Kidney (tissue), 14 donors: ENCODE data around the gene LHPP. TPM values are rescaled to one million over a fixed set of nuclear protein-coding genes. Genes with fewer than 3 reads are reported as not detected.
A peak's percentile ranks its signal among the peaks of the same experiment; 100 is the strongest.

Source experiments
- DNase-seq, 5 donors: peaks; one replicate each; pipeline ENCODE4 v3.0.0-alpha.2; 2013 to 2020
- FAIRE-seq: peaks from 2 replicates; lab custom pipeline; 2012; peaks lifted over from hg19 to GRCh38; lab: Jason Lieb, UNC
- H3K27ac ChIP-seq, 2 donors: one replicate each; pipeline ENCODE4 v1.7.0; 2013; ENCODE audit warnings: low read depth in 2 of 2, low read length in 2 of 2, inconsistent platforms in 1 of 2
- H3K27me3 ChIP-seq: one replicate; pipeline ENCODE4 v1.7.1; 2013; ENCODE audit warnings: low read length, inconsistent platforms; ENCODE audit not compliant: control insufficient read depth, insufficient read depth
- H3K36me3 ChIP-seq, 3 donors: one replicate each; pipeline versions ENCODE4 v1.7.0 to v1.7.1; 2013; ENCODE audit warnings: low read length in 3 of 3, control low read depth in 1 of 3, inconsistent platforms in 1 of 3; ENCODE audit not compliant: insufficient read depth in 3 of 3, control insufficient read depth in 2 of 3
- H3K4me1 ChIP-seq, 3 donors: one replicate each; pipeline versions ENCODE4 v1.7.0 to v1.7.1; 2013; ENCODE audit warnings: low read length in 3 of 3, inconsistent platforms in 1 of 3, low read depth in 1 of 3; ENCODE audit not compliant: control insufficient read depth in 2 of 3, insufficient read depth in 2 of 3
- H3K4me3 ChIP-seq, 3 donors: one replicate each; pipeline versions ENCODE4 v1.7.0 to v1.8.1; 2013; ENCODE audit warnings: low read length in 3 of 3, control low read depth in 1 of 3, inconsistent platforms in 1 of 3
- H3K9ac ChIP-seq, 3 donors: one replicate each; pipeline versions ENCODE4 v1.7.0 to v1.7.1; 2013; ENCODE audit warnings: low read length in 3 of 3, control low read depth in 1 of 3, inconsistent platforms in 1 of 3
- H3K9me3 ChIP-seq, 3 donors: one replicate each; pipeline versions ENCODE4 v1.7.0 to v1.7.1; 2013; ENCODE audit warnings: low read length in 3 of 3, control low read depth in 1 of 3, inconsistent platforms in 1 of 3; ENCODE audit not compliant: control insufficient read depth in 2 of 3, insufficient read depth in 1 of 3
- CTCF ChIP-seq: IDR thresholded peaks from 3 replicates; pipeline ENCODE4 v1.5.1; 2012; ENCODE audit warnings: mild to moderate bottlenecking, moderate library complexity, borderline replicate concordance; ENCODE audit not compliant: insufficient read depth; ENCODE audit errors: extremely low read depth
- intact Hi-C: fragments of 100-400 bp; cut with DNase I; formaldehyde crosslinking; loops from one replicate; pipeline ENCODE4 v1.11.1; 2022
- polyA plus RNA-seq: library from polyadenylated mRNA; stranded (reverse); fragments of 350-450 nt; fragmentation: Illumina TruSeq; extraction: RNeasy Lipid Tissue Mini Kit (QIAGEN cat#74804); gene quantifications from one replicate; pipeline ENCODE4 v1.2.3, GENCODE V29; 2014; ENCODE audit warnings: low read depth, low replicate concordance; ENCODE audit not compliant: insufficient read depth
- total RNA-seq: library from RNA; stranded (reverse); fragmentation: NEBNext Ultra II Directional; extraction: Animal tissue kit (Norgen Biotek cat#: 25700); gene quantifications from one replicate; pipeline ENCODE4 v1.2.1, GENCODE V29; 2021
- donor health status: control.
- donor health status: control.
- donor health status: control.
- donor health status: control.
- donor health status: control.
- donor health status: DM: yes; HTN: yes; CAD: no.
- donor health status: Normal renal cell carcinoma (clear cell type).

Gene LHPP
- total and polyA plus RNA-seq, 2 donors from 2014 or later: 16.6 to 52.5 TPM

DNA sequence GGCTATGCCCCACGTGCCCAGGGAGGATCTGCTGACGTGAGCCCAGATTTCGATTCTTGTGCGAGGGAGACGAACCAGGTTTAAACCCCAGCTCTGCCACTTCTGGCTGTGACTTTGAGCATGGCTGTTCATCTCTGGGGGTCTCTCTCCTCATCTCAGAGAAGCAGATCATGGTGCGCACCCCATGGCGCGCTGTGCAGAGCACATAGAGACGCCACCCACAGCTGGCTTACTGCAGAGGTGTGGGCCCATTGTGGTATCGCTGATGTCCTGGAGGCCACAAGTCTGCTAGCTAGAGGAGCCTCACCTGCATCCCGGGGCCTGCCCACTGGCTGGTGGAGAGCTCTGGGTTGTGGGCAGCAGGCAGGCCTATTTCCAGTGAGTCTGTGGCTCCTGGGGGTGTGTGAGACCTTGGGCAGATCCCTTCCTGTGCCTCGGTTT, 140.5 kb downstream of the LHPP start:
- Histone ChIP-seq H3K4me1 (peaks cover 0 to 7% (median 0%) of the 10 kb centered on the region in 3 donors), H3K27me3 (no peaks in the 10 kb centered on the region), H3K4me3 (no peak overlapping the region), H3K9me3 (no peaks in the 10 kb centered on the region), H3K27ac (no peak overlapping the region), H3K9ac (no peak overlapping the region), H3K36me3 (no peaks in the 10 kb centered on the region)
- no peak for TF ChIP-seq CTCF
- intact Hi-C loops: no loop called here
- FAIRE-seq: no peak
- DNase-seq: peak in 1 of 5 donors; percentile 58

DNA sequence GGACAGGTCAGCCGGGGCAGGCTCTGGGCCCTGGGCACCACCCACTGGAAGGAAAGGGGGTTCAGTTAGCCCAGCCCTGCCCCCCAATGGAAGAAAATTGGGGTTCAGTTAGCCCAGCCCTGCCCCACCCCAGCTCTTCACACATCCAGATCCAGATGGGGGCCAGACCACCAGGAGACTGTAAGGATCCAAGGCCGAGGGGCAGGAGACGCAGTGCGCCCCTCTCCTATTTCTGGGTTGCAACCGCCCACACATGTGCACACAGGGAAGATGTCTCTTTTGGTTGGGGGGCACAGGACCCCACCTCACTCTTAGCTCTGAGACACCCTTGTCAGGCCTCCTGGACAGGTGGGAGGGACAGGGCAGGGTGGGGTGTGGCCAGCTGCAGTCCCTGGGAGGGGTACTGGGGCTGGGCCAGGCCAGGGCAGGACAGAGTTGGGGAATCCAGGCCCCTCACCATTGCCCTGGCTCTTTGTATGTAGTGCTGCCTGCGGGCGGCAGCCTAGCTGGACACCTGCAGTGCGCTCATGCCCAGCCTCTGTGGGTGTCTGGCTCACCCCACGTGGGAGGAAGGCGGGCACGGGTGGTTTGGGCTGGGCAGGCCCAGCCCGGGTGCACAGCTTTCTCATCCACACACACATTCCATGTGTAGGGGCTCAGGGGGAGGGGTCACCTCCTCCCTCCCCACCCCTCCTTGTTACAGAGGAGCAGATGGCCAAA, 141.2 kb downstream of the LHPP start:
- Histone ChIP-seq H3K9ac (no peak overlapping the region), H3K27ac (no peak overlapping the region), H3K36me3 (no peaks in the 10 kb centered on the region), H3K9me3 (no peaks in the 10 kb centered on the region), H3K4me3 (no peak overlapping the region), H3K4me1 (peaks cover 0 to 5% (median 0%) of the 10 kb centered on the region in 3 donors), H3K27me3 (no peaks in the 10 kb centered on the region)
- intact Hi-C loops: no loop called here
- TF ChIP-seq CTCF: no peak
- DNase-seq (peak in 1 of 5 donors; percentile 57), FAIRE-seq (no peak)

DNA sequence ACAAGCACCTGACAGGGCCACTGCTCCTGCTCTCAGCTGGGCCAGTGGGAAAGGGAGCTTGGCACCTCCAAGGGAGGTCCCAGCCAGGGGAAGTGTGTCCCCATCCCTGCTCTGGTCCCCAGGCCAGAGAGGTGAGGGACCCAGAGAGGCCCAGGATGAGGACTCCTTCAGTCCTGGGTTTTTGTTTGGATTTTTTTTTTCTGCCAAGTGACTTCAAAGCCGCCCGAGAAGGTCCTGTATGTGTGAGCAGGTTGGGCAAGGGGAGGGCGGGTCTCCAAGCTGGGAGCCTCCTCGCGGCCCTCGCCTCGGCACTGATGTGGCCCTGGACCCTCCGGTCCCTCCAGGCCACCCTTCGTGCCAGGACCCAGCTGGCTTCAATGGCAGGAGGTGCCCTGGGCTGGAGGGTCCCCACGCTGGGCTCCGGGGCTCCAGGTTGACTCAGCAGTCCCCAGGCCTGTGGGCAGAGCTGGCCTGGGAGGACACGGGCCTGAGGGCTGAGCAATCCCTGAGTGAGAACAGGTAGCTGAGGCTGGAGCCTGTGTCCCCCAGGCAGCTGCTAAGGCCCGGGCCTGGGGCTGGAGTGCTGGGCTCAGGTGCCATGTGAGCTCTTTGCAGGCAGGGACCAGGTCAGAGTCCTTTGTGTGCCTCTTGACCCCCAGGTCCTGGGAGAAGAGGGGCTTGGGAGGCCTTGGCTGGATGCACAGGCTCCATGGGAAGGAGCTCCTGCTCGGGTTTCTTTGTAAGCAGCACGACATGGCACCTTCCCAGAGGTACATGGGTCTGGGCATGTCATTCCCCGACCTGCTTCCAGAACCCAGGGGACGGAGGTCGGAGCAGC, 142.0 kb downstream of the LHPP start:
- H3K4me1 ChIP-seq: peaks cover 0 to 5% (median 0%) of the 10 kb centered on the region in 3 donors
- no peaks in the 10 kb centered on the region for H3K27me3 ChIP-seq
- H3K4me3 ChIP-seq: no peak overlapping the region
- no peaks in the 10 kb centered on the region for H3K9me3 ChIP-seq
- H3K27ac ChIP-seq: no peak overlapping the region
- TF ChIP-seq CTCF: no peak
- DNase-seq (peak in 1 of 5 donors; percentile 59), FAIRE-seq (no peak)
- no peaks in the 10 kb centered on the region for H3K36me3 ChIP-seq
- intact Hi-C loops: no loop called here
- no peak overlapping the region for H3K9ac ChIP-seq
